SK-N-SH (cell line): Measurements from ENCODE around the gene MYOM3. TPM values are rescaled to one million over a fixed set of nuclear protein-coding genes. Genes with fewer than 3 reads are reported as not detected.

Experiments used
- CTCF ChIA-PET: fragments of 300-600, 350-600 bp; formaldehyde crosslinking; extraction: SDS; loops from one replicate; lab custom pipeline; 2021; lab: Yijun Ruan, JAX
- POLR2A ChIA-PET: fragments of 350-600 bp; sonication (Branson Sonifier 250); formaldehyde crosslinking; extraction: SDS; loops from one replicate; lab custom pipeline; 2020; ENCODE audit warnings: antibody characterized with exemption, inconsistent platforms; lab: Yijun Ruan, JAX
- DNase-seq: peaks from one replicate; pipeline ENCODE4 v3.0.0; 2012
- H2AFZ ChIP-seq: fragments of 200-600 bp; sonication (generic); 2 replicates; pipeline ENCODE4 v1.8.1; 2016; ENCODE audit warnings: antibody characterized with exemption, mild to moderate bottlenecking, low read depth
- H3F3A ChIP-seq: fragments of 200-600 bp; sonication (generic); replicated peaks from 2 replicates; pipeline ENCODE3; 2016; ENCODE audit warnings: antibody characterized with exemption, mild to moderate bottlenecking; ENCODE audit not compliant: insufficient read depth
- H3K27ac ChIP-seq, 2 experiments: fragments of 200-500 bp in 1 of 2; fragments of 200-600 bp in 1 of 2; sonication (Bioruptor generic) in 1 of 2; sonication (generic), shearing (Covaris generic) in 1 of 2; 2 replicates each; pipeline versions ENCODE4 v1.5.1 to v1.6.1; 2014 to 2016; ENCODE audit warnings: low read depth in 2 of 2, inconsistent platforms in 1 of 2, low read length in 1 of 2, mild to moderate bottlenecking in 1 of 2, mixed read lengths in 1 of 2
- H3K27me3 ChIP-seq: fragments of 200-600 bp; sonication (generic), shearing (Covaris generic); 2 replicates; pipeline ENCODE4 v1.6.1; 2016; ENCODE audit warnings: mixed run types; ENCODE audit not compliant: insufficient read depth
- H3K36me3 ChIP-seq, 2 experiments: fragments of 200-500 bp in 1 of 2; fragments of 200-600 bp in 1 of 2; sonication (Bioruptor generic) in 1 of 2; sonication (generic) in 1 of 2; replicated peaks in 1 of 2; 2 replicates each; pipeline versions ENCODE3 to v1.5.1; 2014 to 2016; ENCODE audit warnings: low read length in 1 of 2, mild to moderate bottlenecking in 1 of 2; ENCODE audit not compliant: insufficient read depth in 2 of 2, control insufficient read depth in 1 of 2
- H3K4me1 ChIP-seq, 2 experiments: fragments of 200-500 bp in 1 of 2; fragments of 200-600 bp in 1 of 2; sonication (Bioruptor generic) in 1 of 2; sonication (generic), shearing (Covaris generic) in 1 of 2; 2 replicates each; pipeline versions ENCODE4 v1.5.1 to v1.6.1; 2014 to 2016; ENCODE audit warnings: low read depth in 1 of 2, low read length in 1 of 2, mixed run types in 1 of 2; ENCODE audit not compliant: insufficient read depth in 2 of 2, control insufficient read depth in 1 of 2
- H3K4me2 ChIP-seq: fragments of 200-600 bp; sonication (generic), shearing (Covaris generic); 2 replicates; pipeline ENCODE4 v1.6.1; 2017; ENCODE audit warnings: mixed run types
- H3K4me3 ChIP-seq, 2 experiments: fragments of 200-500 bp in 1 of 2; fragments of 200-600 bp in 1 of 2; sonication (Bioruptor generic) in 1 of 2; sonication (generic), shearing (Covaris generic) in 1 of 2; 2 replicates each; pipeline versions ENCODE4 v1.5.1 to v1.8.1; 2014 to 2016; ENCODE audit warnings: low read depth in 2 of 2, inconsistent platforms in 1 of 2, low read length in 1 of 2, mild to moderate bottlenecking in 1 of 2, mixed read lengths in 1 of 2, moderate library complexity in 1 of 2
- H3K79me2 ChIP-seq: fragments of 200-600 bp; sonication (generic); 2 replicates; pipeline ENCODE4 v1.8.1; 2017; ENCODE audit warnings: mild to moderate bottlenecking; ENCODE audit not compliant: insufficient read depth
- H3K9ac ChIP-seq: fragments of 200-600 bp; sonication (generic); 2 replicates; pipeline ENCODE4 v1.6.1; 2017; ENCODE audit warnings: mixed run types
- H3K9me2 ChIP-seq: fragments of 200-600 bp; sonication (generic); 2 replicates; pipeline ENCODE4 v1.6.1; 2017; ENCODE audit warnings: mixed run types
- H3K9me3 ChIP-seq: fragments of 200-600 bp; sonication (generic); 2 replicates; pipeline ENCODE4 v1.6.1; 2017; ENCODE audit warnings: mixed run types, mild to moderate bottlenecking, moderate library complexity
- H4K20me1 ChIP-seq: fragments of 200-600 bp; sonication (generic); 2 replicates; pipeline ENCODE4 v1.6.1; 2017; ENCODE audit warnings: mild to moderate bottlenecking, mixed run types; ENCODE audit not compliant: insufficient read depth
- CHD2 ChIP-seq: fragments of 150-350 bp; IDR thresholded peaks from 2 replicates; pipeline ENCODE4 v1.6.1; 2018; ENCODE audit warnings: low read length; ENCODE audit not compliant: partially characterized antibody
- CTCF ChIP-seq: fragments of 200-600 bp; sonication (generic); IDR thresholded peaks from 2 replicates; pipeline ENCODE4 v1.6.1; 2017; ENCODE audit warnings: antibody characterized with exemption, mild to moderate bottlenecking, moderate library complexity
- ELF1 ChIP-seq: IDR thresholded peaks from 2 replicates; pipeline ENCODE4 v1.4.0; 2012
- EP300 ChIP-seq, 2 experiments: IDR thresholded peaks; 2 replicates each; pipeline versions ENCODE4 v1.4.0 to v1.6.1; 2012; ENCODE audit warnings: borderline replicate concordance in 1 of 2, low read depth in 1 of 2, low read length in 1 of 2
- FOXM1 ChIP-seq: IDR thresholded peaks from 2 replicates; pipeline ENCODE4 v1.4.0; 2012; ENCODE audit warnings: low read depth, mild to moderate bottlenecking
- GABPA ChIP-seq: IDR thresholded peaks from 2 replicates; pipeline ENCODE4 v1.4.0; 2012; ENCODE audit warnings: low read depth, mild to moderate bottlenecking
- MEF2A ChIP-seq: IDR thresholded peaks from 2 replicates; pipeline ENCODE4 v1.4.0; 2012; ENCODE audit warnings: low read depth, borderline replicate concordance
- MXI1 ChIP-seq: IDR thresholded peaks from 2 replicates; pipeline ENCODE4 v1.6.1; 2012; ENCODE audit warnings: mild to moderate bottlenecking, low read depth, low read length, improper control_type of control experiment
- NRF1 ChIP-seq: IDR thresholded peaks from 2 replicates; pipeline ENCODE4 v1.6.1; 2012; ENCODE audit warnings: low read depth, mild to moderate bottlenecking, low read length
- POLR2AphosphoS5 ChIP-seq: IDR thresholded peaks from 2 replicates; pipeline ENCODE4 v1.6.1; 2012; ENCODE audit warnings: low read depth, low read length
- RAD21 ChIP-seq: IDR thresholded peaks from 2 replicates; pipeline ENCODE4 v1.6.1; 2012; ENCODE audit warnings: mild to moderate bottlenecking, low read length
- REST ChIP-seq: IDR thresholded peaks from 2 replicates; pipeline ENCODE4 v1.6.1; 2012; ENCODE audit warnings: mild to moderate bottlenecking, low read depth, low read length, moderate library complexity
- RFX5 ChIP-seq: IDR thresholded peaks from 2 replicates; pipeline ENCODE4 v1.6.1; 2012; ENCODE audit warnings: mild to moderate bottlenecking, improper control_type of control experiment, low read length
- RXRA ChIP-seq: IDR thresholded peaks from 2 replicates; pipeline ENCODE4 v1.4.0; 2012; ENCODE audit warnings: low read depth, mild to moderate bottlenecking, borderline replicate concordance
- SMC3 ChIP-seq: IDR thresholded peaks from 2 replicates; pipeline ENCODE4 v1.6.1; 2012; ENCODE audit warnings: low read depth, low read length, improper control_type of control experiment
- TAF1 ChIP-seq: IDR thresholded peaks from 2 replicates; pipeline ENCODE4 v1.6.1; 2012; ENCODE audit warnings: low read depth, mild to moderate bottlenecking, low read length, moderate library complexity, borderline replicate concordance
- TCF12 ChIP-seq: IDR thresholded peaks from 2 replicates; pipeline ENCODE4 v1.4.0; 2012
- YY1 ChIP-seq: IDR thresholded peaks from 2 replicates; pipeline ENCODE4 v1.4.0; 2012; ENCODE audit warnings: low read depth, mild to moderate bottlenecking
- WGBS: methylation state at CpG from one replicate; pipeline ENCODE4 v1.1.6; 2017; ENCODE audit warnings: low lambda C conversion rate; 5-methylcytosine and 5-hydroxymethylcytosine counted together
- polyA plus RNA-seq, 3 experiments: library from polyadenylated mRNA; depleted of rRNA; stranded (reverse); fragments of >200 nt; gene quantifications; 2 replicates each; pipeline ENCODE4 v1.2.3, GENCODE V29; 2012
- TF ChIP-seq, protein P1 (sequence below): IDR thresholded peaks from 2 replicates; pipeline ENCODE4 v1.4.0; 2012; ENCODE audit warnings: low read depth
- TF ChIP-seq, protein P2 (sequence below): fragments of 150-350 bp; IDR thresholded peaks from 2 replicates; pipeline ENCODE4 v1.6.1; 2017; ENCODE audit warnings: antibody characterized with exemption, low read length, low read depth, borderline replicate concordance

MYOM3 gene
- polyA plus RNA-seq, 1 of the 3 experiments (the other 2 are of a cell fraction): 0.02 TPM

- H3K4me2 ChIP-seq: no peak overlapping the region
- H3K27ac ChIP-seq: no peak overlapping the region
- H2AFZ ChIP-seq: no peak overlapping the region
- H3K27me3 ChIP-seq: no peaks in the 10 kb centered on the region
- H3K9me2 ChIP-seq: no peaks in the 10 kb centered on the region
- H3K9me3 ChIP-seq: no peaks in the 10 kb centered on the region
- no peak overlapping the region for H3K9ac ChIP-seq
- H3K36me3 ChIP-seq: no peaks in the 10 kb centered on the region
- ChIA-PET CTCF (interaction anchor here (0.6 to 2.8 kb wide), 4 partner anchors 10 to 311 kb away, joined by 3 to 12 read pairs (median 4); no protein-coding TSS in a partner anchor), POLR2A (no interaction called here)
- DNase-seq: no peak
- TF ChIP-seq ELF1: no peak
- no peak for TF ChIP-seq TCF12
- no peak for TF ChIP-seq CTCF
- no peak for TF ChIP-seq RFX5
- no peak for TF ChIP-seq MEF2A
- no peaks in the 10 kb centered on the region; a peak in 1 of 4 replicates for H3K4me1 ChIP-seq
- H3K4me3 ChIP-seq: no peak overlapping the region
- no peaks in the 10 kb centered on the region for H3F3A ChIP-seq
- H3K79me2 ChIP-seq: no peaks in the 10 kb centered on the region
- no peaks in the 10 kb centered on the region for H4K20me1 ChIP-seq
- WGBS: 97% methylated on average over 5 of the region's 6 CpGs
These were observed 30.7 kb downstream of the MYOM3 start for GRCh38 chr1:24081190-24081589.

GRCh38 chr1:24080131-24080530, 31.8 kb downstream of the MYOM3 start:
- POLR2A ChIA-PET: no interaction called here
- H3K27me3 ChIP-seq: no peaks in the 10 kb centered on the region
- no peak overlapping the region for H3K4me2 ChIP-seq
- CTCF ChIA-PET: interaction anchor here (2.1 to 2.8 kb wide), 2 partner anchors 9 to 312 kb away, joined by 5 to 12 read pairs; no protein-coding TSS in a partner anchor
- H3K36me3 ChIP-seq: no peaks in the 10 kb centered on the region
- H3K4me3 ChIP-seq: no peak overlapping the region
- no peaks in the 10 kb centered on the region for H3K79me2 ChIP-seq
- no peaks in the 10 kb centered on the region for H3K9me2 ChIP-seq
- H3F3A ChIP-seq: no peaks in the 10 kb centered on the region
- H4K20me1 ChIP-seq: no peaks in the 10 kb centered on the region
- no peaks in the 10 kb centered on the region for H3K4me1 ChIP-seq
- no peak for DNase-seq
- H3K9ac ChIP-seq: no peak overlapping the region
- no peak overlapping the region for H2AFZ ChIP-seq
- H3K9me3 ChIP-seq: no peaks in the 10 kb centered on the region
- 76% methylated on average over 2 of the region's 10 CpGs for WGBS
- no peak overlapping the region for H3K27ac ChIP-seq
- TF ChIP-seq SMC3 (no peak), CTCF (no peak), YY1 (no peak), TCF12 (no peak), MEF2A (no peak), MXI1 (no peak), FOXM1 (no peak), NRF1 (no peak), POLR2AphosphoS5 (no peak), RXRA (no peak), REST (no peak), EP300 (IDR thresholded peaks at IDR 0.05; ENCODE audit: borderline replicate concordance in 1 of 2, low read depth in 1 of 2, low read length in 1 of 2) (no peak), GABPA (no peak), CHD2 (no peak), TAF1 (no peak), RAD21 (no peak)
- TF ChIP-seq, protein P1, sequence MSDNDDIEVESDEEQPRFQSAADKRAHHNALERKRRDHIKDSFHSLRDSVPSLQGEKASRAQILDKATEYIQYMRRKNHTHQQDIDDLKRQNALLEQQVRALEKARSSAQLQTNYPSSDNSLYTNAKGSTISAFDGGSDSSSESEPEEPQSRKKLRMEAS: no peak
- TF ChIP-seq, protein P2, sequence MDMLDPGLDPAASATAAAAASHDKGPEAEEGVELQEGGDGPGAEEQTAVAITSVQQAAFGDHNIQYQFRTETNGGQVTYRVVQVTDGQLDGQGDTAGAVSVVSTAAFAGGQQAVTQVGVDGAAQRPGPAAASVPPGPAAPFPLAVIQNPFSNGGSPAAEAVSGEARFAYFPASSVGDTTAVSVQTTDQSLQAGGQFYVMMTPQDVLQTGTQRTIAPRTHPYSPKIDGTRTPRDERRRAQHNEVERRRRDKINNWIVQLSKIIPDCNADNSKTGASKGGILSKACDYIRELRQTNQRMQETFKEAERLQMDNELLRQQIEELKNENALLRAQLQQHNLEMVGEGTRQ: no peak
